ENCODE measurements around the gene TNS1.
"Not testable (repeated sequence)": the region's sequence is repeated elsewhere in the genome, so short reads cannot be mapped to it uniquely, and the experiment has no call there.

The TNS1 gene
- long read RNA-seq, donor 1, partial matches to known transcripts = 6 of 8 reads
- long read RNA-seq, donor 1, other reads (novel, unspliced or antisense) = 0 of 8 reads
- long read RNA-seq, donor 2 = 0 reads
- long read RNA-seq, donor 3, partial matches to known transcripts = 25 of 26 reads
- long read RNA-seq, donor 3, other reads (novel, unspliced or antisense) = 0 of 26 reads
- long read RNA-seq, donor 4, partial matches to known transcripts = 25 of 28 reads
- long read RNA-seq, donor 4, other reads (novel, unspliced or antisense) = 0 of 28 reads
- long read RNA-seq, donor 5, partial matches to known transcripts = 16 of 19 reads
- long read RNA-seq, donor 5, other reads (novel, unspliced or antisense) = 0 of 19 reads
- long read RNA-seq, donor 6, partial matches to known transcripts = 64 of 68 reads
- long read RNA-seq, donor 6, other reads (novel, unspliced or antisense) = 0 of 68 reads
- long read RNA-seq, donor 7, partial matches to known transcripts = 68 of 71 reads
- long read RNA-seq, donor 7, other reads (novel, unspliced or antisense) = 0 of 71 reads
- long read RNA-seq, donor 8, partial matches to known transcripts = 32 of 35 reads
- long read RNA-seq, donor 8, other reads (novel, unspliced or antisense) = 0 of 35 reads

- DNase-seq = no peak
Observed at GRCh38 chr2:218002845-218003180, at the start of gene TNS1. Gene TNS1 (minus strand): TSS chr2:218002995. CDS start chr2:218002872, 123 bp downstream.

- DNase-seq = no peak
Observed at GRCh38 chr2:218051903-218052302, 49.1 kb upstream of the TNS1 start.

- DNase-seq = no peak
Observed at GRCh38 chr2:218047536-218048225, 44.9 kb upstream of the TNS1 start.

- DNase-seq = no peak
Observed at GRCh38 chr2:218046238-218046637, 43.4 kb upstream of the TNS1 start.

- DNase-seq = not testable (repeated sequence)
Observed at GRCh38 chr2:218044599-218044998, 41.8 kb upstream of the TNS1 start.

- DNase-seq = no peak
Observed at GRCh38 chr2:218043701-218044109, 40.9 kb upstream of the TNS1 start.

GRCh38 chr2:218043100-218043499, 40.3 kb upstream of the TNS1 start:
- DNase-seq = no peak

- DNase-seq = no peak
Observed at GRCh38 chr2:218041302-218042168, 38.7 kb upstream of the TNS1 start.

GRCh38 chr2:218040883-218041282, 38.1 kb upstream of the TNS1 start:
- no peak for DNase-seq

GRCh38 chr2:218039171-218039570, 36.4 kb upstream of the TNS1 start:
- no peak for DNase-seq

- DNase-seq = no peak
Observed at GRCh38 chr2:218036371-218036770, 33.6 kb upstream of the TNS1 start.

GRCh38 chr2:218035463-218036100, 32.8 kb upstream of the TNS1 start:
- no peak for DNase-seq

GRCh38 chr2:218034497-218035213, 31.9 kb upstream of the TNS1 start:
- DNase-seq = peak; percentile 76

GRCh38 chr2:218033590-218034496, 31.0 kb upstream of the TNS1 start:
- DNase-seq = peak; percentile 63

- DNase-seq = no peak
Observed at GRCh38 chr2:218033208-218033589, 30.4 kb upstream of the TNS1 start.

GRCh38 chr2:218032336-218033171, 29.8 kb upstream of the TNS1 start:
- DNase-seq = no peak

GRCh38 chr2:218031771-218032257, 29.0 kb upstream of the TNS1 start:
- DNase-seq = no peak

GRCh38 chr2:218031261-218031660, 28.5 kb upstream of the TNS1 start:
- DNase-seq = no peak

Measured in right kidney (tissue), 9 donors.